Neural progenitor cell (in vitro differentiated cells): Measurements from ENCODE around the gene FAM124A. TPM values are rescaled to one million over a fixed set of nuclear protein-coding genes. Genes with fewer than 3 reads are reported as not detected.

ENCODE experiments used
- DNase-seq: peaks from one replicate; pipeline ENCODE4 v3.0.0-alpha.2; 2016; ENCODE audit warnings: low spot score
- H2AFZ ChIP-seq: fragments of 200-600 bp; sonication (generic); replicated peaks from 2 replicates; pipeline ENCODE4 v1.6.1; 2016; ENCODE audit warnings: antibody characterized with exemption
- H3F3A ChIP-seq: fragments of 200-600 bp; sonication (generic); 2 replicates; pipeline ENCODE4 v1.6.1; 2016; ENCODE audit warnings: antibody characterized with exemption, low read depth
- H3K27ac ChIP-seq: fragments of 200-600 bp; sonication (generic); 2 replicates; pipeline ENCODE4 v1.5.1; 2016; ENCODE audit warnings: mild to moderate bottlenecking
- H3K27me3 ChIP-seq: fragments of 200-600 bp; sonication (generic); 2 replicates; pipeline ENCODE4 v1.6.1; 2016; ENCODE audit warnings: mild to moderate bottlenecking, moderate library complexity
- H3K36me3 ChIP-seq: fragments of 200-600 bp; sonication (generic); 2 replicates; pipeline ENCODE4 v1.5.1; 2016
- H3K4me1 ChIP-seq: fragments of 200-600 bp; sonication (generic); 2 replicates; pipeline ENCODE4 v1.6.1; 2016; ENCODE audit warnings: mixed run types
- H3K4me2 ChIP-seq: fragments of 200-600 bp; sonication (generic); 2 replicates; pipeline ENCODE4 v1.6.1; 2016
- H3K4me3 ChIP-seq: fragments of 200-600 bp; sonication (generic); 2 replicates; pipeline ENCODE4 v1.5.1; 2016
- H3K79me2 ChIP-seq: fragments of 200-600 bp; sonication (generic); 2 replicates; pipeline ENCODE4 v1.6.1; 2016; ENCODE audit warnings: low read depth
- H3K9ac ChIP-seq: fragments of 200-600 bp; sonication (generic); 2 replicates; pipeline ENCODE4 v1.6.1; 2016
- H3K9me3 ChIP-seq: fragments of 200-600 bp; sonication (generic); 2 replicates; pipeline ENCODE4 v1.5.1; 2016; ENCODE audit warnings: low read depth
- H4K20me1 ChIP-seq: fragments of 200-600 bp; sonication (generic); 2 replicates; pipeline ENCODE4 v1.6.1; 2016; ENCODE audit warnings: low read depth
- H3K27ac Mint-ChIP-seq: 3 replicates; pipeline ENCODE4 v1.8.0; 2021; ENCODE audit warnings: mixed read lengths
- H3K27me3 Mint-ChIP-seq: 2 replicates; pipeline ENCODE4 v1.8.0; 2022; ENCODE audit warnings: low read depth, mild to moderate bottlenecking, inconsistent platforms, moderate library complexity, mixed read lengths; ENCODE audit not compliant: insufficient read depth
- H3K36me3 Mint-ChIP-seq: 3 replicates; pipeline ENCODE4 v1.8.0; 2021; ENCODE audit warnings: mixed read lengths
- H3K4me1 Mint-ChIP-seq: 3 replicates; pipeline ENCODE4 v1.8.0; 2021; ENCODE audit warnings: mixed read lengths
- H3K4me3 Mint-ChIP-seq: 3 replicates; pipeline ENCODE4 v1.8.0; 2021; ENCODE audit warnings: mild to moderate bottlenecking, moderate library complexity, mixed read lengths
- H3K9me3 Mint-ChIP-seq: 3 replicates; pipeline ENCODE4 v1.8.0; 2020; ENCODE audit warnings: mixed read lengths
- CTCF ChIP-seq: fragments of 200-600 bp; sonication (generic); IDR thresholded peaks from 2 replicates; pipeline ENCODE4 v1.5.1; 2017; ENCODE audit warnings: antibody characterized with exemption, mild to moderate bottlenecking
- EZH2 ChIP-seq: fragments of 200-600 bp; sonication (generic); IDR thresholded peaks from 2 replicates; pipeline ENCODE4 v1.6.1; 2017; ENCODE audit warnings: antibody characterized with exemption, mild to moderate bottlenecking, moderate library complexity
- EZH2phosphoT487 ChIP-seq: fragments of 200-600 bp; sonication (generic); IDR thresholded peaks from 2 replicates; pipeline ENCODE4 v1.6.1; 2017; ENCODE audit warnings: antibody characterized with exemption
- total RNA-seq: library from RNA; depleted of rRNA; stranded (reverse); fragments of >200 nt; gene quantifications from 2 replicates; pipeline ENCODE4 v1.2.3, GENCODE V29; 2015; ENCODE audit warnings: low replicate concordance

The FAM124A gene
- total RNA-seq, 1 donor from 2014 or later: 22.6 TPM

GRCh38 chr13:51271528-51272085 is 49.4 kb downstream of the FAM124A start:
- H3K27ac Mint-ChIP-seq: no peak overlapping the region

DNA sequence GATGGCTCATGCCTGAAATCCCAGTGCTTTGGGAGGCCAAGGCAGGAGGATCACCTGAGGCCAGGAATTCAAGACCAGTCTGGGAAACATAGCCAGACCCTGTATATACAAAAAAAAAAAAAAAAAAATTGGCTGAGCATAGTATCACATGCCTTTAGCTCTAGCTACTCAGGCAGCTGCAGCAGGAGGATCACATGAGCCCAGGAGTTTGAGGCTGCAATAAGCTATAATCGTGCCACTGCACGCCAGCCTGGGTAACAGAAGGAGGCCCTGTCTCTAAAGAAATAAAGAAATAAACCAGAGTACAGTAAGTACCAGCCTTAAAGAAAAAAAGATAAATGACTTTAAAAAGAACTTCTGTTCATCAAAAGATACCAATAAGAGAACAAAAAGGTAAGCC is 52.9 kb downstream of the FAM124A start:
- Mint-ChIP-seq H3K4me1 (peaks cover 10% of the 10 kb centered on the region), H3K36me3 (no peaks in the 10 kb centered on the region), H3K9me3 (no peaks in the 10 kb centered on the region), H3K27me3 (no peaks in the 10 kb centered on the region), H3K27ac (no peak overlapping the region), H3K4me3 (no peak overlapping the region)
- H3K4me1 ChIP-seq: peaks cover 25% of the 10 kb centered on the region
- peaks cover 20% of the 10 kb centered on the region for H4K20me1 ChIP-seq
- H3K9ac ChIP-seq: no peak overlapping the region
- no peak overlapping the region for H3K4me2 ChIP-seq
- H3K79me2 ChIP-seq: peaks cover 24% of the 10 kb centered on the region
- no peak overlapping the region for H3K27ac ChIP-seq
- H3K27me3 ChIP-seq: no peaks in the 10 kb centered on the region
- H2AFZ ChIP-seq: no peak overlapping the region
- no peak for DNase-seq
- peaks cover 7% of the 10 kb centered on the region for H3K36me3 ChIP-seq
- no peaks in the 10 kb centered on the region for H3K9me3 ChIP-seq
- H3F3A ChIP-seq: no peaks in the 10 kb centered on the region
- no peak overlapping the region for H3K4me3 ChIP-seq
- no peak for TF ChIP-seq EZH2
- no peak for TF ChIP-seq CTCF
- no peak for TF ChIP-seq EZH2phosphoT487

More at GRCh38 chr13:51271528-51272085, 49.4 kb downstream of the FAM124A start:
- Histone ChIP-seq H3K4me2 (no peak overlapping the region), H3K27ac (no peak overlapping the region), H3F3A (no peaks in the 10 kb centered on the region), H3K9ac (no peak overlapping the region), H3K4me1 (peaks cover 40% of the 10 kb centered on the region), H3K4me3 (no peak overlapping the region), H3K79me2 (peaks cover 42% of the 10 kb centered on the region), H3K36me3 (peaks cover 7% of the 10 kb centered on the region), H2AFZ (no peak overlapping the region), H4K20me1 (peaks cover 42% of the 10 kb centered on the region), H3K27me3 (no peaks in the 10 kb centered on the region), H3K9me3 (no peaks in the 10 kb centered on the region)
- peaks cover 2% of the 10 kb centered on the region for H3K27me3 Mint-ChIP-seq
- H3K36me3 Mint-ChIP-seq: no peaks in the 10 kb centered on the region
- no peaks in the 10 kb centered on the region for H3K9me3 Mint-ChIP-seq
- DNase-seq: no peak
- H3K4me3 Mint-ChIP-seq: no peak overlapping the region
- H3K4me1 Mint-ChIP-seq: peaks cover 10% of the 10 kb centered on the region
- TF ChIP-seq EZH2phosphoT487: no peak
- no peak for TF ChIP-seq CTCF
- TF ChIP-seq EZH2: no peak

- Histone ChIP-seq H4K20me1 (peaks cover 5% of the 10 kb centered on the region), H3K27ac (no peak overlapping the region), H3F3A (no peaks in the 10 kb centered on the region), H3K9ac (no peak overlapping the region), H3K4me2 (no peak overlapping the region), H3K9me3 (no peaks in the 10 kb centered on the region), H3K4me1 (peaks cover 10% of the 10 kb centered on the region), H3K4me3 (no peak overlapping the region), H3K79me2 (peaks cover 18% of the 10 kb centered on the region), H2AFZ (no peak overlapping the region), H3K27me3 (no peaks in the 10 kb centered on the region), H3K36me3 (peaks cover 7% of the 10 kb centered on the region)
- DNase-seq: no peak
- H3K27ac Mint-ChIP-seq: no peak overlapping the region
- TF ChIP-seq CTCF (no peak), EZH2 (no peak), EZH2phosphoT487 (no peak)
- H3K4me1 Mint-ChIP-seq: peaks cover 11% of the 10 kb centered on the region
- no peak overlapping the region for H3K4me3 Mint-ChIP-seq
- no peaks in the 10 kb centered on the region for H3K9me3 Mint-ChIP-seq
- H3K27me3 Mint-ChIP-seq: no peaks in the 10 kb centered on the region
- peaks cover 4% of the 10 kb centered on the region for H3K36me3 Mint-ChIP-seq
Measured at GRCh38 chr13:51276636-51277035, 54.4 kb downstream of the FAM124A start.
